Fibroblast of mammary gland (primary cell): ENCODE measurements around the gene LAMA3.

Experiments used
- DNase-seq: peaks from one replicate; pipeline ENCODE4 v3.0.0-alpha.2; 2010; ENCODE audit warnings: low read depth
- H3K4me3 ChIP-seq: 2 replicates; pipeline ENCODE4 v1.5.1; 2011; ENCODE audit warnings: low read depth, mild to moderate bottlenecking, low read length, moderate library complexity; ENCODE audit not compliant: control insufficient read depth
- CTCF ChIP-seq: conservative IDR thresholded peaks from 2 replicates; pipeline ENCODE4 v1.5.1; 2011; ENCODE audit warnings: low read depth, low read length, inconsistent platforms; ENCODE audit not compliant: control insufficient read depth, insufficient read depth

Gene LAMA3

GRCh38 chr18:23658285-23658684 is 31.0 kb upstream of the LAMA3 start:
- H3K4me3 ChIP-seq = no peak overlapping the region
- no peak for TF ChIP-seq CTCF
- DNase-seq = peak; percentile 46

- DNase-seq = no peak
- peak overlapping the region; percentile 46 for H3K4me3 ChIP-seq
- TF ChIP-seq CTCF = no peak
Observed at GRCh38 chr18:23661735-23662308, 27.4 kb upstream of the LAMA3 start.

GRCh38 chr18:23662309-23663263 is 26.7 kb upstream of the LAMA3 start, which contains the start of gene ANKRD29:
Gene ANKRD29 (minus strand): TSS chr18:23662911. CDS start chr18:23662730, 181 bp downstream.
- TF ChIP-seq CTCF = no peak
- peak; percentile 26 for DNase-seq
- peak within 1 kb of the TSS; percentile 51 for H3K4me3 ChIP-seq

GRCh38 chr18:23664674-23665073 is 24.6 kb upstream of the LAMA3 start:
- no peak for DNase-seq
- TF ChIP-seq CTCF = no peak

GRCh38 chr18:23667114-23667513 is 22.1 kb upstream of the LAMA3 start:
- TF ChIP-seq CTCF = no peak
- H3K4me3 ChIP-seq = no peak overlapping the region
- no peak for DNase-seq

More at GRCh38 chr18:23664674-23665073, 24.6 kb upstream of the LAMA3 start:
- H3K4me3 ChIP-seq = no peak overlapping the region

- TF ChIP-seq CTCF = no peak
- no peak overlapping the region for H3K4me3 ChIP-seq
- no peak for DNase-seq
Observed at GRCh38 chr18:23668731-23669130, 20.5 kb upstream of the LAMA3 start.
